Measurements from ENCODE around the gene CAMK2N2.

- TF ChIP-seq YY1 (IDR thresholded peaks at IDR 0.05; ENCODE audit: borderline replicate concordance in 1 of 3, control insufficient read depth in 1 of 3, extremely low read depth in 1 of 3, insufficient read depth in 3 of 3, insufficient read length in 1 of 3, insufficient replicate concordance in 2 of 3, low read depth in 1 of 3, low read length in 2 of 3) (no peak), CTCF (IDR thresholded peaks at IDR 0.05 in 2 of 3, conservative IDR thresholded peaks at IDR 0.05 in 1 of 3; ENCODE audit: insufficient read depth in 2 of 3, low read depth in 1 of 3, low read length in 3 of 3) (no peak), USF1 (CRISPR knock-in tag; IDR thresholded peaks at IDR 0.05) (no peak), ILK (tag; IDR thresholded peaks at IDR 0.05; ENCODE audit: borderline replicate concordance, low read depth) (no peak), PRPF4 (IDR thresholded peaks at IDR 0.05; ENCODE audit: insufficient read depth, low read depth, low read length, poor library complexity, severe bottlenecking) (no peak), FOS (IDR thresholded peaks at IDR 0.05; ENCODE audit: extremely low read depth, insufficient read length) (no peak), POLR2AphosphoS5 (IDR thresholded peaks at IDR 0.05; ENCODE audit: control insufficient read depth, insufficient read depth, low read depth, low read length) (no peak), BHLHE40 (IDR thresholded peaks at IDR 0.05; ENCODE audit: low read length) (no peak)
Measured at GRCh38 chr3:184261854-184262763, 756 bp upstream of the CAMK2N2 start.

Data from K562 (cell line).